ENCODE data around the gene FBN2.

The FBN2 gene

DNA sequence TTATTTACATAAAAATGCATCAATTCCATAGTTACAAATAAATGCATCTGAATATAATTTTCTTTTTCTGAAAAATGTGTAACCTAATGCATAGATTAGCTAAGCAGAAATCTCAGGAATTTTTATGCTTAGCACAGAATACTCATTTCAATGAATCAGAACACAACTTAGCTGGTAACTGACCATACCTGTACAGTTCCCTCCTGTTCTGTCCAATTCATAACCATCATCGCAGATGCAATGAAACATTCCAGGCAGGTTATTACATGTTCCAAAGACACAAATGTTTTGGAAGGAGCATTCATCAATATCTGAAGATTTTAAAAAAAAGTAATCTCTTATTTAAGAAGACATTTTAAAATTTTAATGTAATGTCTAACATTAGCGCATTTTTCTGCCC lies 219.4 kb downstream of the FBN2 start:
- TF ChIP-seq ZNF274 (IDR thresholded peaks at IDR 0.05; ENCODE audit: low read depth, low read length) (no peak), YY1 (IDR thresholded peaks at IDR 0.05; ENCODE audit: insufficient read depth, insufficient read length) (no peak), SUZ12 (IDR thresholded peaks at IDR 0.05; ENCODE audit: extremely low read depth, insufficient read depth, insufficient read length) (no peak)
- H3K27me3 ChIP-seq (ENCODE audit: insufficient read depth, insufficient read length): no peaks in the 10 kb centered on the region
- no peak overlapping the region for H3K9ac ChIP-seq (ENCODE audit: insufficient read length, low read depth)
- no peak for DNase-seq (ENCODE audit: low read depth, low spot score)
- no peak overlapping the region for H3K4me3 ChIP-seq (ENCODE audit: insufficient read length, low read depth)
- H3K9me3 ChIP-seq (ENCODE audit: insufficient read depth, low read length): no peaks in the 10 kb centered on the region
- peaks cover 3% of the 10 kb centered on the region for H3K36me3 ChIP-seq (ENCODE audit: insufficient read depth, insufficient read length, low read length)
- H3K4me1 ChIP-seq (ENCODE audit: insufficient read depth, insufficient read length): no peaks in the 10 kb centered on the region

DNA sequence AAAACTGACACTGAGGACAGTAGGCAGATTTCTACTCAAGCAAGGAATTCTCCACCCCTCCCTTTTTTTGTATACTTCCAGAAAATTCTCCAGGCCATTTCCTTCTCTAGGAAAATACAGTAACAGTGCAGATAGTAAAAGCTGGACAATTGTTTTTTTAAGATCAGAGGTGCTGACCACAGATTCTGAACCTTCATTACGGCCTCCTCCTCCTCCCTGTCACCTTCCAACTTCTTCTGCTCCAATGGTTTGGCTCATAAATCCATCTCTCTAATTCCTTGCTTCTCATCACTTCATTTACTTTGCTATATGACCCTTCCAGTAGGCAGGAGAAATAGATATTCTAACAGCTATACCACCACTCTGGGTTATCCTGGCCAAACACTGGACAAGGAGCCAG lies 220.6 kb downstream of the FBN2 start:
- no peaks in the 10 kb centered on the region for H3K4me1 ChIP-seq (ENCODE audit: insufficient read depth, insufficient read length)
- H3K4me3 ChIP-seq (ENCODE audit: insufficient read length, low read depth): no peak overlapping the region
- H3K9ac ChIP-seq (ENCODE audit: insufficient read length, low read depth): no peak overlapping the region
- H3K9me3 ChIP-seq (ENCODE audit: insufficient read depth, low read length): no peaks in the 10 kb centered on the region
- DNase-seq (ENCODE audit: low read depth, low spot score): no peak
- no peak for TF ChIP-seq YY1 (IDR thresholded peaks at IDR 0.05; ENCODE audit: insufficient read depth, insufficient read length)
- peaks cover 3% of the 10 kb centered on the region for H3K36me3 ChIP-seq (ENCODE audit: insufficient read depth, insufficient read length, low read length)
- H3K27me3 ChIP-seq (ENCODE audit: insufficient read depth, insufficient read length): no peaks in the 10 kb centered on the region

- Histone ChIP-seq H3K4me1 (ENCODE audit: insufficient read depth, insufficient read length) (no peaks in the 10 kb centered on the region), H3K9ac (ENCODE audit: insufficient read length, low read depth) (no peak overlapping the region), H3K27me3 (ENCODE audit: insufficient read depth, insufficient read length) (no peaks in the 10 kb centered on the region), H3K9me3 (ENCODE audit: insufficient read depth, low read length) (no peaks in the 10 kb centered on the region), H3K36me3 (ENCODE audit: insufficient read depth, insufficient read length, low read length) (peaks cover 11% of the 10 kb centered on the region), H3K4me3 (ENCODE audit: insufficient read length, low read depth) (no peak overlapping the region)
- no peak for TF ChIP-seq ZNF274 (IDR thresholded peaks at IDR 0.05; ENCODE audit: low read depth, low read length)
- TF ChIP-seq YY1 (IDR thresholded peaks at IDR 0.05; ENCODE audit: insufficient read depth, insufficient read length): no peak
- TF ChIP-seq SUZ12 (IDR thresholded peaks at IDR 0.05; ENCODE audit: extremely low read depth, insufficient read depth, insufficient read length): no peak
- DNase-seq (ENCODE audit: low read depth, low spot score): no peak
Observed at GRCh38 chr5:128315671-128316070, 222.4 kb downstream of the FBN2 start.

DNA sequence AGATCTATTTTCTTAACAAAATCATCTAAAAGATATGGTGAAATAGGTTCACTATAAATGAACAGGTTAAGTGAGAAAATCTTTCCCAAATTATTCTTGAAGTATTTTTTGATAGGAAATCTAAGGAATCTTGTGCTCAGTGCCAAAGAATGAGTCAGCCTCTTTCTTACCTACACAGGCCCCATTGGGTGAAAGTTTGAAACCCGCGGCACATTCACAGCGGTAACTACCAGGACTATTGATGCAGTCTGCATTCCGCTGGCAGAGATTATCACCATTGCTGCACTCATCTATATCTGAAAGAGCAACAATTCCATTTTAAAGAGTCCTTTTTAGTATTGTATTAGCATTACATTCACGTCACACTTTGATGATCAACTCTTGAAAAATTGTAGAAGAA lies 232.7 kb downstream of the FBN2 start:
- Histone ChIP-seq H3K36me3 (ENCODE audit: insufficient read depth, insufficient read length, low read length) (peaks cover 39% of the 10 kb centered on the region), H3K27me3 (ENCODE audit: insufficient read depth, insufficient read length) (no peaks in the 10 kb centered on the region), H3K4me1 (ENCODE audit: insufficient read depth, insufficient read length) (no peaks in the 10 kb centered on the region), H3K4me3 (ENCODE audit: insufficient read length, low read depth) (no peak overlapping the region), H3K9ac (ENCODE audit: insufficient read length, low read depth) (no peak overlapping the region), H3K9me3 (ENCODE audit: insufficient read depth, low read length) (peaks cover 4% of the 10 kb centered on the region)
- no peak for DNase-seq (ENCODE audit: low read depth, low spot score)
- no peak for TF ChIP-seq SUZ12 (IDR thresholded peaks at IDR 0.05; ENCODE audit: extremely low read depth, insufficient read depth, insufficient read length)
- no peak for TF ChIP-seq YY1 (IDR thresholded peaks at IDR 0.05; ENCODE audit: insufficient read depth, insufficient read length)
- no peak for TF ChIP-seq ZNF274 (IDR thresholded peaks at IDR 0.05; ENCODE audit: low read depth, low read length)

- no peak for DNase-seq (ENCODE audit: low read depth, low spot score)
- TF ChIP-seq YY1 (IDR thresholded peaks at IDR 0.05; ENCODE audit: insufficient read depth, insufficient read length): no peak
- TF ChIP-seq SUZ12 (IDR thresholded peaks at IDR 0.05; ENCODE audit: extremely low read depth, insufficient read depth, insufficient read length): no peak
- no peak for TF ChIP-seq ZNF274 (IDR thresholded peaks at IDR 0.05; ENCODE audit: low read depth, low read length)
- Histone ChIP-seq H3K36me3 (ENCODE audit: insufficient read depth, insufficient read length, low read length) (peaks cover 43% of the 10 kb centered on the region), H3K27me3 (ENCODE audit: insufficient read depth, insufficient read length) (no peaks in the 10 kb centered on the region), H3K9ac (ENCODE audit: insufficient read length, low read depth) (no peak overlapping the region), H3K4me3 (ENCODE audit: insufficient read length, low read depth) (no peak overlapping the region), H3K4me1 (ENCODE audit: insufficient read depth, insufficient read length) (no peaks in the 10 kb centered on the region), H3K9me3 (ENCODE audit: insufficient read depth, low read length) (peaks cover 10% of the 10 kb centered on the region)
Observed at GRCh38 chr5:128304791-128305190, 233.3 kb downstream of the FBN2 start.

GRCh38 chr5:128304088-128304487 lies 234.0 kb downstream of the FBN2 start:
- Histone ChIP-seq H3K36me3 (ENCODE audit: insufficient read depth, insufficient read length, low read length) (peaks cover 38% of the 10 kb centered on the region), H3K9me3 (ENCODE audit: insufficient read depth, low read length) (peaks cover 13% of the 10 kb centered on the region), H3K9ac (ENCODE audit: insufficient read length, low read depth) (no peak overlapping the region), H3K4me3 (ENCODE audit: insufficient read length, low read depth) (no peak overlapping the region), H3K27me3 (ENCODE audit: insufficient read depth, insufficient read length) (no peaks in the 10 kb centered on the region), H3K4me1 (ENCODE audit: insufficient read depth, insufficient read length) (no peaks in the 10 kb centered on the region)
- TF ChIP-seq ZNF274 (IDR thresholded peaks at IDR 0.05; ENCODE audit: low read depth, low read length): no peak
- no peak for TF ChIP-seq YY1 (IDR thresholded peaks at IDR 0.05; ENCODE audit: insufficient read depth, insufficient read length)
- TF ChIP-seq SUZ12 (IDR thresholded peaks at IDR 0.05; ENCODE audit: extremely low read depth, insufficient read depth, insufficient read length): no peak
- DNase-seq (ENCODE audit: low read depth, low spot score): no peak

DNA sequence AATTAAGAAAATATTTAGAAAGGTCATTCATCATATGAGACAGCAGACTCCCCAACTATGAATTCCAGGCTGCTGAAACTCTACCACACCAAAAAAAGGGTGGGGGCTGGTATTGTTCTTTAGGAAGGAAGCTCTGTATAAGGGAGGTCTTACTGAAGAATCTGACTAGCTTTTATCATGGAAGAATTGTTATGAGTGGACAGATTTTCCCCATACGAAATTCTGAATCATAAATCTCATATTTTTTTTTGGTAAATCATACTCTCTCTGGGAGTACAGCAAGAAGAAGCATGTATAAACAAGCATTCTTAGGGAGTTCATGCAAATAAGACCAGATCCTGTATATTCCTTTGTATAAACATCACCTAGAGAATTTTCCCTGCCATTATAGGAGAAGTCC lies 234.5 kb downstream of the FBN2 start:
- Histone ChIP-seq H3K4me1 (ENCODE audit: insufficient read depth, insufficient read length) (no peaks in the 10 kb centered on the region), H3K9ac (ENCODE audit: insufficient read length, low read depth) (no peak overlapping the region), H3K36me3 (ENCODE audit: insufficient read depth, insufficient read length, low read length) (peaks cover 34% of the 10 kb centered on the region), H3K9me3 (ENCODE audit: insufficient read depth, low read length) (peaks cover 13% of the 10 kb centered on the region), H3K27me3 (ENCODE audit: insufficient read depth, insufficient read length) (no peaks in the 10 kb centered on the region), H3K4me3 (ENCODE audit: insufficient read length, low read depth) (no peak overlapping the region)
- no peak for TF ChIP-seq YY1 (IDR thresholded peaks at IDR 0.05; ENCODE audit: insufficient read depth, insufficient read length)
- no peak for TF ChIP-seq SUZ12 (IDR thresholded peaks at IDR 0.05; ENCODE audit: extremely low read depth, insufficient read depth, insufficient read length)
- no peak for TF ChIP-seq ZNF274 (IDR thresholded peaks at IDR 0.05; ENCODE audit: low read depth, low read length)
- DNase-seq (ENCODE audit: low read depth, low spot score): no peak

- Histone ChIP-seq H3K9ac (ENCODE audit: insufficient read length, low read depth) (no peak overlapping the region), H3K9me3 (ENCODE audit: insufficient read depth, low read length) (peaks cover 13% of the 10 kb centered on the region), H3K27me3 (ENCODE audit: insufficient read depth, insufficient read length) (no peaks in the 10 kb centered on the region), H3K4me1 (ENCODE audit: insufficient read depth, insufficient read length) (no peaks in the 10 kb centered on the region), H3K36me3 (ENCODE audit: insufficient read depth, insufficient read length, low read length) (peaks cover 28% of the 10 kb centered on the region), H3K4me3 (ENCODE audit: insufficient read length, low read depth) (no peak overlapping the region)
- TF ChIP-seq ZNF274 (IDR thresholded peaks at IDR 0.05; ENCODE audit: low read depth, low read length): no peak
- DNase-seq (ENCODE audit: low read depth, low spot score): no peak
Observed at GRCh38 chr5:128300181-128300580, 237.9 kb downstream of the FBN2 start.
